ENCODE results near the gene FAM13B.

DNA sequence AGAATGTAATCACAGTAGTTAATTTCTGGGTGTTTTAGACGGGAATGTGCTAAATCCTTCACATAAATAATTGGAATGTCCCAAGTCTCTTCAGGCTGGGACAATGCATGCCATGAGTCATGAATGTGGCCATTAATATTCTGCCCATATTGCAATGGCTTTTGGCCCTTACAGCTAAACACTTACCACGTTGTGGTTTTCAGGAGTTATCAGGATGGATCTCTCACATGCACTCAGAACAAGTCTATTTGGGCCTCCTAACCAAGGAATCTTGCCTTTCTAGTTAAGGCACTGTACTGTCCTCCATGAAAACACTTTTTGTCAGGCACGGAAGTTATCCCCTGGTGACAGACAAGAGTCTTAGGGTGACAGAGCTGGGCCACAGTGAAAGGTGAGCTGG is 110.9 kb downstream of the FAM13B start:
- no peak for TF ChIP-seq POLR2A (IDR thresholded peaks at IDR 0.05; ENCODE audit: low read depth)
- TF ChIP-seq, protein P1, sequence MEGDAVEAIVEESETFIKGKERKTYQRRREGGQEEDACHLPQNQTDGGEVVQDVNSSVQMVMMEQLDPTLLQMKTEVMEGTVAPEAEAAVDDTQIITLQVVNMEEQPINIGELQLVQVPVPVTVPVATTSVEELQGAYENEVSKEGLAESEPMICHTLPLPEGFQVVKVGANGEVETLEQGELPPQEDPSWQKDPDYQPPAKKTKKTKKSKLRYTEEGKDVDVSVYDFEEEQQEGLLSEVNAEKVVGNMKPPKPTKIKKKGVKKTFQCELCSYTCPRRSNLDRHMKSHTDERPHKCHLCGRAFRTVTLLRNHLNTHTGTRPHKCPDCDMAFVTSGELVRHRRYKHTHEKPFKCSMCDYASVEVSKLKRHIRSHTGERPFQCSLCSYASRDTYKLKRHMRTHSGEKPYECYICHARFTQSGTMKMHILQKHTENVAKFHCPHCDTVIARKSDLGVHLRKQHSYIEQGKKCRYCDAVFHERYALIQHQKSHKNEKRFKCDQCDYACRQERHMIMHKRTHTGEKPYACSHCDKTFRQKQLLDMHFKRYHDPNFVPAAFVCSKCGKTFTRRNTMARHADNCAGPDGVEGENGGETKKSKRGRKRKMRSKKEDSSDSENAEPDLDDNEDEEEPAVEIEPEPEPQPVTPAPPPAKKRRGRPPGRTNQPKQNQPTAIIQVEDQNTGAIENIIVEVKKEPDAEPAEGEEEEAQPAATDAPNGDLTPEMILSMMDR (IDR thresholded peaks at IDR 0.05), result no peak

Measured in esophagus muscularis mucosa (tissue), 3 donors.